MCF 10A (cell line): ENCODE measurements around the gene YDJC. TPM values are rescaled to one million over a fixed set of nuclear protein-coding genes. Genes with fewer than 3 reads are reported as not detected.
"Not testable (repeated sequence)": the region's sequence is repeated elsewhere in the genome, so short reads cannot be mapped to it uniquely, and the experiment has no call there.

Experiments
- Bru-seq: library from RNA; stranded (reverse); fragments of 400-500 nt; gene quantifications from one replicate; lab custom pipeline; 2021; lab: Mats Ljungman, UMichigan
- BruChase-seq, 2 experiments: library from RNA; stranded (reverse); fragments of 400-500 nt; gene quantifications; one replicate each; lab custom pipeline; 2021; lab: Mats Ljungman, UMichigan
- BruUV-seq: library from RNA; stranded (reverse); fragments of 400-500 nt; replicated peaks from 2 replicates; lab custom pipeline; 2021; lab: Mats Ljungman, UMichigan
- CTCF ChIA-PET: fragments of 300-600 bp; sonication (Branson Sonifier 250); formaldehyde crosslinking; extraction: SDS; loops from one replicate; lab custom pipeline; 2021; ENCODE audit warnings: antibody characterized with exemption, inconsistent platforms; lab: Yijun Ruan, JAX
- POLR2A ChIA-PET: fragments of 300-600, 350-650 bp; sonication (Branson Sonifier 250); formaldehyde crosslinking; extraction: SDS; loops from one replicate; lab custom pipeline; 2020; ENCODE audit warnings: antibody characterized with exemption, inconsistent platforms; lab: Yijun Ruan, JAX
- DNase-seq: peaks from one replicate; pipeline ENCODE4 v3.0.0-alpha.2; 2018; ENCODE audit not compliant: unreplicated experiment
- H3K27ac Mint-ChIP-seq: one replicate; pipeline ENCODE4 v1.8.0; 2022; ENCODE audit warnings: mild to moderate bottlenecking, low read depth, mixed read lengths; ENCODE audit not compliant: unreplicated experiment
- H3K27me3 Mint-ChIP-seq: one replicate; pipeline ENCODE4 v1.8.0; 2022; ENCODE audit warnings: mixed read lengths; ENCODE audit not compliant: insufficient read depth, unreplicated experiment
- H3K36me3 Mint-ChIP-seq: one replicate; pipeline ENCODE4 v1.8.0; 2022; ENCODE audit warnings: mild to moderate bottlenecking, moderate library complexity, mixed read lengths; ENCODE audit not compliant: insufficient read depth, unreplicated experiment
- H3K4me1 Mint-ChIP-seq: one replicate; pipeline ENCODE4 v1.8.0; 2022; ENCODE audit warnings: mixed read lengths; ENCODE audit not compliant: insufficient read depth, unreplicated experiment
- H3K4me3 Mint-ChIP-seq: one replicate; pipeline ENCODE4 v1.8.0; 2022; ENCODE audit warnings: mild to moderate bottlenecking, moderate library complexity, mixed read lengths; ENCODE audit not compliant: unreplicated experiment
- H3K9me3 Mint-ChIP-seq: one replicate; pipeline ENCODE4 v1.8.0; 2022; ENCODE audit warnings: mixed read lengths; ENCODE audit not compliant: unreplicated experiment
- intact Hi-C: fragments of 100-400 bp; cut with micrococcal nuclease; formaldehyde crosslinking; loops from 2 replicates; pipeline ENCODE4 v1.14.1; 2022
- long read RNA-seq: library from polyadenylated mRNA; stranded (forward); transcript quantifications from one replicate; pipeline ENCODE4 v2.0.0, GENCODE V29; 2022
- total RNA-seq: library from RNA; stranded (reverse); gene quantifications from 2 replicates; pipeline ENCODE4 v1.2.3, GENCODE V29; 2022
- TF ChIP-seq, protein P1 (sequence below): fragments of 200-600 bp; IDR thresholded peaks from one replicate; pipeline ENCODE4 v1.8.0; 2022; ENCODE audit warnings: antibody characterized with exemption, mild to moderate bottlenecking; ENCODE audit not compliant: unreplicated experiment

Gene YDJC
- total RNA-seq (58.6 and 83.5 TPM in 2 replicates), Bru-seq, nascent RNA (percentile 74 among the genes with signal in this experiment), BruChase-seq, experiment 1, labeled RNA remaining after a 6-hour chase (percentile 86 among the genes with signal in this experiment), BruChase-seq, experiment 2, labeled RNA remaining after a 2-hour chase (percentile 76 among the genes with signal in this experiment)
- long read RNA-seq, transcript YDJC-203 (5 exons, 1,410 nt): major isoform, 82 of 235 reads
- long read RNA-seq, transcript YDJC-206 (4 exons, 1,494 nt): minor isoform, 20 of 235 reads
- long read RNA-seq, transcript YDJC-201 (5 exons, 1,351 nt): minor isoform, 74 of 235 reads
- long read RNA-seq, partial matches to known transcripts: 32 of 235 reads
- long read RNA-seq, other reads (novel, unspliced or antisense): 25 of 235 reads

DNA sequence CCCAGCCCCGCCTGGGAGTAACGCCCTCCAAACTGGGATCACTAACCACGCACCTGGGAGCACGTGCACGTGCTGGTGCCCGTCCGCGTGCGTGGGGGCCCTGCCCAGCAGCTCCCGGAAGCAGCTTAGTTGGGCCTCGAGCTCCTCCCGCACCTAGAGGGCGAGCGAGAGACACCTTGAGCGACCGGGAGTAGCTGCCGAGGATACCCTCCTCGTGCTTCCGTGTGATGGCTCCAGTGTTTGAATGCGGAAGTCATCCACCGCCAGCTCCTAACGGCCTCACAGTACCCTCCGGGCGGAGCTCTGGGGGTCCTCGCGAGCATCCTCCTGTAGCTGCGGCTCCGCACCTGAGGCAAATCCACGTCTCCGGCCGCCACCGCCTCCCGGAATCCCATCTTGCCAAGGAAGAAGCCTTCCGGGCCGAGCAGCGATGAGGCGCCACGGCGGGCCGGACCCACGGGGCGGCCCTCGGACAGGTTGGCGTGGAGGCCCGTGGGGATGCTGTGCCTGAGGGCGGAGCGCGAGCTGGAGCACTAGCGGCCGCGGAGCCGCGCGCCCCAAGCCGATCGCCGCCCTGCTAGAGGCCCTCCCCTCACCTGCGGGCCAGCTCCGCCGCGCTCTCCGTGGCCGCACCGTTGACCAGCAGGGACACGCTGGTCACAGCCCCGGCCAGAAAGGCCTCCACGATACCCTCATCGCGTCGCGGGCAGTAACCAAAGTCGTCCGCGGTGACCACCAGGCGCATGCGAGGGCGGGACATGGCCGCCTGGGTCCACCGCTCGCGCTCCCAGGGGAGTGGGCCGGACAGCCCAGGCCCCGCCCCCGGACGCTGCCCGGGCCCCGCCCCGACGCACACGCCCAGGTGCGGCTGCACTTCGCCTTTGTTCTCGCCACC is at the start of gene YDJC:
Gene YDJC, minus strand, starts transcription at position 768 of the 895 bp plus-strand sequence. Its CDS starts 8 bp downstream, at position 760.
- ChIA-PET CTCF (interaction anchor here (0.6 to 5.8 kb wide), 13 partner anchors 9 to 1059 kb away, joined by 3 to 69 read pairs (median 4); partner anchors contain the start of genes PPIL2 and SDF2L1), POLR2A (interaction anchor here (0.6 to 4.6 kb wide), 14 partner anchors 10 to 528 kb away, joined by 3 to 80 read pairs (median 4); partner anchors contain the start of genes PPIL2, SDF2L1 and UBE2L3)
- Mint-ChIP-seq H3K9me3 (no peaks in the 10 kb centered on the region), H3K4me1 (peaks cover 15% of the 10 kb centered on the region), H3K27ac (peak within 1 kb of the TSS; percentile 83), H3K4me3 (peak within 1 kb of the TSS; percentile 86), H3K36me3 (peaks cover 44% of the 10 kb centered on the region), H3K27me3 (no peaks in the 10 kb centered on the region)
- DNase-seq: peak; percentile 94
- intact Hi-C loops: loop anchor here (1.0 kb wide), 1 partner anchor 13 kb away; the partner anchor contains the start of gene SDF2L1
- BruUV-seq: TSS peak; percentile 57
- TF ChIP-seq, protein P1, sequence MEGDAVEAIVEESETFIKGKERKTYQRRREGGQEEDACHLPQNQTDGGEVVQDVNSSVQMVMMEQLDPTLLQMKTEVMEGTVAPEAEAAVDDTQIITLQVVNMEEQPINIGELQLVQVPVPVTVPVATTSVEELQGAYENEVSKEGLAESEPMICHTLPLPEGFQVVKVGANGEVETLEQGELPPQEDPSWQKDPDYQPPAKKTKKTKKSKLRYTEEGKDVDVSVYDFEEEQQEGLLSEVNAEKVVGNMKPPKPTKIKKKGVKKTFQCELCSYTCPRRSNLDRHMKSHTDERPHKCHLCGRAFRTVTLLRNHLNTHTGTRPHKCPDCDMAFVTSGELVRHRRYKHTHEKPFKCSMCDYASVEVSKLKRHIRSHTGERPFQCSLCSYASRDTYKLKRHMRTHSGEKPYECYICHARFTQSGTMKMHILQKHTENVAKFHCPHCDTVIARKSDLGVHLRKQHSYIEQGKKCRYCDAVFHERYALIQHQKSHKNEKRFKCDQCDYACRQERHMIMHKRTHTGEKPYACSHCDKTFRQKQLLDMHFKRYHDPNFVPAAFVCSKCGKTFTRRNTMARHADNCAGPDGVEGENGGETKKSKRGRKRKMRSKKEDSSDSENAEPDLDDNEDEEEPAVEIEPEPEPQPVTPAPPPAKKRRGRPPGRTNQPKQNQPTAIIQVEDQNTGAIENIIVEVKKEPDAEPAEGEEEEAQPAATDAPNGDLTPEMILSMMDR: peak; percentile 80

DNA sequence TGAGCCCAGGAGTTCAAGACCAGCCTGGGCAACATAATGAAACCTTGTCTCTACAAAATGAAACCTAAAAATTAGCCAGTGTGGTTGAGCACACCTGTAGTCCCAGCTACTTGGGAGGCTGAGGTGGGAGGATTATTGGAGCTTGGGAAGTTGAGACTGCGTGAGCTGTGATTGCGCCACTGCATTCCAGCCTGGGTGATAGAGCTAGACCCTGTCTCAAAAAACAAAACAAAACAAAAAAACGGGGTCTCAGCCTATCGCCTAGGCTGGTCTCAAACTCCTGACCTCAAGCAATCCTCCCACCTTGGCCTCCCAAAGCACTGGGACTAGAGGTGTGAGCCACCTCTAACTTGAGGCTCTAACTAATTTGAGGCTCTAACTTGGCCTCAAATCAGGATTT is 49.6 kb upstream of the YDJC start:
- Mint-ChIP-seq H3K36me3 (peaks cover 24% of the 10 kb centered on the region), H3K9me3 (no peaks in the 10 kb centered on the region), H3K27ac (no peak overlapping the region), H3K4me3 (no peak overlapping the region), H3K27me3 (no peaks in the 10 kb centered on the region), H3K4me1 (no peaks in the 10 kb centered on the region)
- ChIA-PET POLR2A (no interaction called here), CTCF (interaction anchor here (0.6 kb wide), 1 partner anchor 11 kb away, joined by 4 read pairs; no protein-coding TSS in a partner anchor)
- no peak for DNase-seq
- TF ChIP-seq, protein P1: no peak
- intact Hi-C loops: no loop called here
- BruUV-seq: no TSS peak

GRCh38 chr22:21678842-21679241 is 49.0 kb upstream of the YDJC start:
- H3K4me1 Mint-ChIP-seq, DNase-seq, H3K4me3 Mint-ChIP-seq, POLR2A ChIA-PET, H3K27ac Mint-ChIP-seq, H3K9me3 Mint-ChIP-seq, BruUV-seq, H3K27me3 Mint-ChIP-seq, intact Hi-C loops: not testable (repeated sequence)
- CTCF ChIA-PET: interaction anchor here (0.6 kb wide), 1 partner anchor 12 kb away, joined by 4 read pairs; no protein-coding TSS in a partner anchor
- H3K36me3 Mint-ChIP-seq: peaks cover 30% of the 10 kb centered on the region

GRCh38 chr22:21677606-21678443 is 48.0 kb upstream of the YDJC start:
- Mint-ChIP-seq H3K4me3 (no peak overlapping the region), H3K27me3 (no peaks in the 10 kb centered on the region), H3K36me3 (peaks cover 33% of the 10 kb centered on the region), H3K9me3 (no peaks in the 10 kb centered on the region), H3K27ac (no peak overlapping the region), H3K4me1 (no peaks in the 10 kb centered on the region)
- intact Hi-C loops: no loop called here
- ChIA-PET POLR2A (no interaction called here), CTCF (no interaction called here)
- DNase-seq: no peak
- TF ChIP-seq, protein P1: no peak
- no TSS peak for BruUV-seq
